Progenitor cell of endocrine pancreas (in vitro differentiated cells): ENCODE results near the gene WIPF1. TPM values are rescaled to one million over a fixed set of nuclear protein-coding genes. Genes with fewer than 3 reads are reported as not detected.

Experiments
- DNase-seq: peaks from one replicate; pipeline ENCODE4 v3.0.0; 2021; ENCODE audit warnings: low spot score; ENCODE audit not compliant: unreplicated experiment
- H3K27ac Mint-ChIP-seq: 2 replicates; pipeline ENCODE4 v1.8.0; 2021; ENCODE audit warnings: mild to moderate bottlenecking, moderate library complexity, mixed read lengths
- H3K27me3 Mint-ChIP-seq: 2 replicates; pipeline ENCODE4 v1.8.0; 2021; ENCODE audit warnings: mixed read lengths
- H3K36me3 Mint-ChIP-seq: 2 replicates; pipeline ENCODE4 v1.8.0; 2022; ENCODE audit warnings: mixed read lengths; ENCODE audit not compliant: insufficient read depth
- H3K4me1 Mint-ChIP-seq: 2 replicates; pipeline ENCODE4 v1.8.0; 2021; ENCODE audit warnings: low read depth, mixed read lengths
- H3K4me3 Mint-ChIP-seq: 2 replicates; pipeline ENCODE4 v1.8.0; 2021; ENCODE audit warnings: low read depth, mild to moderate bottlenecking, moderate library complexity, mixed read lengths
- H3K9me3 Mint-ChIP-seq: 2 replicates; pipeline ENCODE4 v1.8.0; 2021; ENCODE audit warnings: low read depth, mixed read lengths
- total RNA-seq: library from RNA; stranded (reverse); gene quantifications from 2 replicates; pipeline ENCODE4 v1.2.1, GENCODE V29; 2021
- TF ChIP-seq, protein P1 (sequence below): fragments of 200-600 bp; sonication (generic); IDR thresholded peaks from one replicate; pipeline ENCODE4 v1.5.0; 2021; ENCODE audit warnings: antibody characterized with exemption, mild to moderate bottlenecking; ENCODE audit not compliant: unreplicated experiment

The WIPF1 gene
- total RNA-seq, 1 donor from 2014 or later: 12.9 TPM

DNA sequence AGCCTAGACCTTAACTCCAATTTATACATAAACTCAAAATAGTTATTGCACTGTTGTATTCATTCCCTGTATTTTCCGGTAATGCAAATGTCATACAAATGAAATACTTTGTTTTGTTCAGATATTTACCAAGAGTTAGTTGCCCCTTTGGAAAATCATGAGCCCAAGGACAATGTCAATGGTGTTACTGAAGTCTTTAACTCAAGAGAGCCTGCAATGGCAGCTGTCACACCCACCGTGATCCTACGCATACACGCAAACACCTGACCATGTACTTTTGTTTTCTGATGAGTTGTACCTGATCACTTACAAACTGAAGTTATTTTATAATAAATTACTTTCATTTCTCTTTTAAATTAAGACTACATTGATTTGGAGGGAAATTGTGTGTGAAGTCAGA lies 11.7 kb upstream of the WIPF1 start:
- Mint-ChIP-seq H3K27ac (no peak overlapping the region), H3K9me3 (no peaks in the 10 kb centered on the region), H3K27me3 (no peaks in the 10 kb centered on the region), H3K4me1 (peaks cover 17% of the 10 kb centered on the region), H3K4me3 (no peak overlapping the region), H3K36me3 (no peaks in the 10 kb centered on the region)
- DNase-seq: no peak
- TF ChIP-seq, protein P1, sequence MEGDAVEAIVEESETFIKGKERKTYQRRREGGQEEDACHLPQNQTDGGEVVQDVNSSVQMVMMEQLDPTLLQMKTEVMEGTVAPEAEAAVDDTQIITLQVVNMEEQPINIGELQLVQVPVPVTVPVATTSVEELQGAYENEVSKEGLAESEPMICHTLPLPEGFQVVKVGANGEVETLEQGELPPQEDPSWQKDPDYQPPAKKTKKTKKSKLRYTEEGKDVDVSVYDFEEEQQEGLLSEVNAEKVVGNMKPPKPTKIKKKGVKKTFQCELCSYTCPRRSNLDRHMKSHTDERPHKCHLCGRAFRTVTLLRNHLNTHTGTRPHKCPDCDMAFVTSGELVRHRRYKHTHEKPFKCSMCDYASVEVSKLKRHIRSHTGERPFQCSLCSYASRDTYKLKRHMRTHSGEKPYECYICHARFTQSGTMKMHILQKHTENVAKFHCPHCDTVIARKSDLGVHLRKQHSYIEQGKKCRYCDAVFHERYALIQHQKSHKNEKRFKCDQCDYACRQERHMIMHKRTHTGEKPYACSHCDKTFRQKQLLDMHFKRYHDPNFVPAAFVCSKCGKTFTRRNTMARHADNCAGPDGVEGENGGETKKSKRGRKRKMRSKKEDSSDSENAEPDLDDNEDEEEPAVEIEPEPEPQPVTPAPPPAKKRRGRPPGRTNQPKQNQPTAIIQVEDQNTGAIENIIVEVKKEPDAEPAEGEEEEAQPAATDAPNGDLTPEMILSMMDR: no peak

DNA sequence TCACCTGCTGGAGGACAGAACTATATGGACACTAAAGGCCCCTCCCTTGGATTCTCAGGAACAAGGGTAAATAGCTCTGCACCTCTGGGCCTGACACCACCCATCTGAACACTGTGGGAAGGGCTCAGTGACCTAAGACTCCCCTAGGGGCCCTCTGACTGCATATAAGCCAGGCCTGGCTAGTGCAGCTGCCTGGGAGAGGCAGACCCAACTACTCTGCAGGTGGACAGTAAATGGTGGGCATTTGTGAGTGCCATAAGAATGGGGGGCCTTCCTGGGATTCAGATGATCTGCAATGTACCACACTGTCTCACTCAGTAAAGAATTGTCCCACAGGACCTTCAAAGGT lies 11.2 kb upstream of the WIPF1 start:
- Mint-ChIP-seq H3K9me3 (no peaks in the 10 kb centered on the region), H3K27me3 (no peaks in the 10 kb centered on the region), H3K4me1 (peaks cover 12% of the 10 kb centered on the region), H3K36me3 (no peaks in the 10 kb centered on the region), H3K27ac (no peak overlapping the region), H3K4me3 (no peak overlapping the region)
- TF ChIP-seq, protein P1: no peak
- DNase-seq: no peak

DNA sequence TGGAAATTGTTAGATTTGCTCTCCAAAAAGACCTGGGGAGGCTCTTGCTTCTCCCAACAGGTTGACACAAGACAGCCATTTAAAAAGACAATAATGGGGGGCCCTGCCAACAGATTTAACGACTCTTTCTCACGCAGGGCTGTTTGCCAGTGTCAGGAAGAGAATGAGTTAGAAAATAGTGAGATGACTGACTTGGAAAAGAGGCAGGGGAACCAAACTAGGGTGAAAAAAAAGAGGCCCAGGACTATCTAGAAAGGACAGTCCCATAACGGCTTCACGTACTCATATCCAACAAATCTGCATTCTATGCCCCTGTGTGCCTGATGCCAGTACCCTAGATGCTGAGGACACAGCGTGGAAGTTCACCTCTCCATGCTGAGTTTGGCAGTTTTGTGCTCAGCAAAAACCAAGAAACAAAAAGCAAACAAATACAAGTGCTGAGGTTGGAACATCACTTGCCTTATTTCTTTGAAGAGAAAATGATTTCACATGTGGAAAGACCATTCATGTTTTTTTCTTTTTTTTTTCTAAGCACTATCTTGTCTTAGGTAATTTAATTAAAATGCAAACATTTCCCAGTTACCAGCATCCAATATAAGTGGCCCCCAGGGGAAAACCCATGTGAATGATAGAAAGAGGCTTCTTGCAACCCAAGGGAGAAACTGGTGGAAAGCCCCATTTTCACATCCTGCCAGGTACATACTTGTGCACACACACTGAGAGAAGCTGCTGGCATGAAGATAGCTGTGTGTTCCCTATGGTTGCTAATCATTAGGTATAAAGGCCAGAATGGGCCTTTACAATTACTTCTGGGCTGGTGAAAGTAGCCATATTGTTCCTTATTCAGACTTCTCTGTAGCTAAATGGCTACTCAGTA lies 10.6 kb upstream of the WIPF1 start:
- TF ChIP-seq, protein P1: no peak
- no peaks in the 10 kb centered on the region for H3K9me3 Mint-ChIP-seq
- H3K4me3 Mint-ChIP-seq: no peak overlapping the region
- H3K36me3 Mint-ChIP-seq: no peaks in the 10 kb centered on the region
- H3K27me3 Mint-ChIP-seq: no peaks in the 10 kb centered on the region
- no peak for DNase-seq
- H3K27ac Mint-ChIP-seq: no peak overlapping the region
- H3K4me1 Mint-ChIP-seq: peaks cover 8% of the 10 kb centered on the region

DNA sequence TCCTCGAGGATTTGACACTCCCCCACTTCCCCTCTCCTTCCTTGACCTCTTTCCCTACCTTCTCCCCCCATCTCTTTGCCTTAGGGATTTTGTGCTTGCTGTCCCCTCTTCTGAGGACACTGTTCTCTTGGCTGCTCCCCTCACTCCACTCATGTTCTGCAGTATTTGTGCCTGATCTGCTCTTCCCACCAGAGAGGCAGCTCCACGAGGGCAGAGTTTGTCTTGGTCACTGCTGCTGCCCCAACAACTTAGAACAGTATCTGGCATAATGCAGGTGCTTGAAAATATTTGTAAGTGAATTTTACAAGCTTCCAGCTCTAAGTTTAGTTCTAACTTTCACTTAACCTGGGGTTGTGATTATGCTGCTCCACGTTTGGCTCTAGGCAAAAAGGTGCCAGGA lies 10.0 kb upstream of the WIPF1 start:
- H3K27ac Mint-ChIP-seq: peak overlapping the region; percentile 51
- DNase-seq: no peak
- no peak overlapping the region for H3K4me3 Mint-ChIP-seq
- no peaks in the 10 kb centered on the region for H3K9me3 Mint-ChIP-seq
- peaks cover 8% of the 10 kb centered on the region for H3K4me1 Mint-ChIP-seq
- no peaks in the 10 kb centered on the region for H3K36me3 Mint-ChIP-seq
- TF ChIP-seq, protein P1: no peak
- no peaks in the 10 kb centered on the region for H3K27me3 Mint-ChIP-seq

DNA sequence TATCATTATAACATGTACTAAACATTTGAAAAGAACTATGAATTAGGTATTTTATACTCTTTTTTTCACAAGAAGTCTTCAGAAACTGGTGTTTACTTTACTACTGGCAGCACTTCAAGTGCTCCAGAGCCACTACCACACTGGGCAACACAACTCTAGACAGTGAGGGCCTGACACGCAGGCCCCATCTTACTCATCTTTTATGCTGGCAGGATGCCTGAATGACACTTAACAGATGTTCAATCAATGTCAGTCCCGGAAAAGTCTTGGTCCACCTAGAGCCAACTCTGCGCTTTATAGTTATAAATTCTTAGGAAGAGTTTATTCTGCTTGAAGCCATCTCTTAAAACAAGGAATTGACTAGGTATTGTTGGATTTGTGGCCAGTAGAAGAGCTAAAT lies 8.7 kb upstream of the WIPF1 start:
- Mint-ChIP-seq H3K4me1 (peaks cover 8% of the 10 kb centered on the region), H3K36me3 (no peaks in the 10 kb centered on the region), H3K9me3 (no peaks in the 10 kb centered on the region), H3K27me3 (no peaks in the 10 kb centered on the region), H3K27ac (no peak overlapping the region), H3K4me3 (no peak overlapping the region)
- TF ChIP-seq, protein P1: no peak
- no peak for DNase-seq
